ENCODE measurements around the gene EFCAB12. TPM values are rescaled to one million over a fixed set of nuclear protein-coding genes. Genes with fewer than 3 reads are reported as not detected.

The EFCAB12 gene
- total and polyA plus RNA-seq, 2 donors from 2014 or later, result 1.2 to 3.5 TPM

DNA sequence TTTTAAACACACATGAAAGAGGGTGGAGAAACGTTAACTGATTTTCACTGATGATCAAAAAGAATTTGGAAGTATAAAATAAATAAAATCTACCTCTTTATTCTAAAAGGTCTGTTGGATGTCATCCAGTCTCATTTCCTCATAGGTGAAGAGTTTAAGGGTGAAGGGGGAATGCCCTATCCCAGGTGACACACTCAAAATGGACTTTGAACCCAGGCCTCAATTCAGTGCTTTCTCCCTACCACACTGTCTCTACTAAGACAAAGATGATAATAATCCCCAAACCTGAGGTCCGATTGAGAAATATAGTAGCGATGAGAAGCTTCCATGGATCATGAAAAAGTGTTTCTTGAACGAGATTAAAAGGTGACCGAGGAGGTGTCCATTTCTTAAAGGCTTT lies 5.1 kb upstream of the EFCAB12 start:
- TF ChIP-seq, protein P1, sequence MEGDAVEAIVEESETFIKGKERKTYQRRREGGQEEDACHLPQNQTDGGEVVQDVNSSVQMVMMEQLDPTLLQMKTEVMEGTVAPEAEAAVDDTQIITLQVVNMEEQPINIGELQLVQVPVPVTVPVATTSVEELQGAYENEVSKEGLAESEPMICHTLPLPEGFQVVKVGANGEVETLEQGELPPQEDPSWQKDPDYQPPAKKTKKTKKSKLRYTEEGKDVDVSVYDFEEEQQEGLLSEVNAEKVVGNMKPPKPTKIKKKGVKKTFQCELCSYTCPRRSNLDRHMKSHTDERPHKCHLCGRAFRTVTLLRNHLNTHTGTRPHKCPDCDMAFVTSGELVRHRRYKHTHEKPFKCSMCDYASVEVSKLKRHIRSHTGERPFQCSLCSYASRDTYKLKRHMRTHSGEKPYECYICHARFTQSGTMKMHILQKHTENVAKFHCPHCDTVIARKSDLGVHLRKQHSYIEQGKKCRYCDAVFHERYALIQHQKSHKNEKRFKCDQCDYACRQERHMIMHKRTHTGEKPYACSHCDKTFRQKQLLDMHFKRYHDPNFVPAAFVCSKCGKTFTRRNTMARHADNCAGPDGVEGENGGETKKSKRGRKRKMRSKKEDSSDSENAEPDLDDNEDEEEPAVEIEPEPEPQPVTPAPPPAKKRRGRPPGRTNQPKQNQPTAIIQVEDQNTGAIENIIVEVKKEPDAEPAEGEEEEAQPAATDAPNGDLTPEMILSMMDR (IDR thresholded peaks at IDR 0.05; ENCODE audit: borderline replicate concordance, extremely low read depth, insufficient read depth), result no peak
- H3K9me3 ChIP-seq (ENCODE audit: control insufficient read depth in 2 of 3, insufficient read depth in 1 of 3, low read length in 3 of 3), result no peaks in the 10 kb centered on the region
- no peak overlapping the region for H3K9ac ChIP-seq (ENCODE audit: low read length in 3 of 3)
- H3K4me3 ChIP-seq (ENCODE audit: low read length in 3 of 3), result no peak overlapping the region
- no peak overlapping the region for H3K27ac ChIP-seq (ENCODE audit: low read depth in 2 of 2, low read length in 2 of 2)
- peaks cover 0 to 25% (median 9%) of the 10 kb centered on the region in 3 donors for H3K4me1 ChIP-seq (ENCODE audit: control insufficient read depth in 2 of 3, insufficient read depth in 2 of 3, low read depth in 1 of 3, low read length in 3 of 3)
- H3K36me3 ChIP-seq (ENCODE audit: control insufficient read depth in 2 of 3, insufficient read depth in 3 of 3, low read length in 3 of 3), result peaks cover 3 to 45% (median 24%) of the 10 kb centered on the region in 3 donors
- intact Hi-C loops (cut with DNase I), result no loop called here
- FAIRE-seq, result no peak
- DNase-seq, result no peak
- no peaks in the 10 kb centered on the region for H3K27me3 ChIP-seq (ENCODE audit: control insufficient read depth, insufficient read depth, low read length)

DNA sequence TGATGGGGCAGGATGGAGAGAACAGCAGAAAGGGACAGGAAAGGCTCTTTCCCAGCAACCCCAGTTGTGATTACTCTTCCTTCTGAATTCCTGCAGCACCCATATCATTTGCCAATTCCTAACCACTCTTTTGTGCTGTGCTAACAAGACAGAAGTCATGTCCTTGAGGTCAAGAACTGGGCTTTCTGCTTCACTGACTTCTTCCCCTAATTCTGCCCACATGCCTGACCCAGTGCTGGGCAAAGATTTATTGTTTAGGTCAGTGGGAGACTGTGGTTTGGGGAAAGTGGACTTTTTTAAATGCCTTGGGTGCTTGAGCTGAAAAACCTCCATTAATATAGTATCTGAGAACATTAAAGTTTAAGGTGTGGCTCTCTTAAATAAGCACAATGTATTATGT lies 4.2 kb upstream of the EFCAB12 start:
- no peak overlapping the region for H3K27ac ChIP-seq (ENCODE audit: low read depth in 2 of 2, low read length in 2 of 2)
- FAIRE-seq (no peak), DNase-seq (peak in 1 of 5 donors; percentile 10)
- TF ChIP-seq, protein P1 (IDR thresholded peaks at IDR 0.05; ENCODE audit: borderline replicate concordance, extremely low read depth, insufficient read depth), result no peak
- H3K36me3 ChIP-seq (ENCODE audit: control insufficient read depth in 2 of 3, insufficient read depth in 3 of 3, low read length in 3 of 3), result peaks cover 3 to 41% (median 24%) of the 10 kb centered on the region in 3 donors
- intact Hi-C loops (cut with DNase I), result no loop called here
- H3K27me3 ChIP-seq (ENCODE audit: control insufficient read depth, insufficient read depth, low read length), result no peaks in the 10 kb centered on the region
- no peaks in the 10 kb centered on the region for H3K9me3 ChIP-seq (ENCODE audit: control insufficient read depth in 2 of 3, insufficient read depth in 1 of 3, low read length in 3 of 3)
- H3K9ac ChIP-seq (ENCODE audit: low read length in 3 of 3), result no peak overlapping the region
- H3K4me1 ChIP-seq (ENCODE audit: control insufficient read depth in 2 of 3, insufficient read depth in 2 of 3, low read depth in 1 of 3, low read length in 3 of 3), result peaks cover 2 to 25% (median 13%) of the 10 kb centered on the region in 3 donors
- H3K4me3 ChIP-seq (ENCODE audit: low read length in 3 of 3), result no peak overlapping the region

DNA sequence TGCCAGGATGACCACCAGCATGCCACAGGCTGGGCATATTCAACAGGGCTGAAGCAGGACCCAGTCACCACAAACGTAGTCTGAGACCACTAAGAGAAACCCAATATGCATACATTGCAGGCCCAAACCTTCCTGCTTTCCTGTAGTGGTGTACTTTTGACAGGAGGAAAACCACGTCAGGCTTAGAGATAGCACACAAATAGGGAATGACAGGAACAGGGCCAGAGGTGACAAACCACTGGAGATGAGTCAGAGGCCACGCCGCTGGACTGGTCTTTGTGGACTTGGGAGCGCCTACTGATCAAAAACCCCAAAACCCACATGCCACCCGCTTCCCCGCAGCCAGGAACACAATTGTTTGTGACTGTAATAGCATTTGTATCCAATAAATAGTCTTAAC lies 3.6 kb upstream of the EFCAB12 start:
- H3K4me1 ChIP-seq (ENCODE audit: control insufficient read depth in 2 of 3, insufficient read depth in 2 of 3, low read depth in 1 of 3, low read length in 3 of 3), result peaks cover 3 to 25% (median 15%) of the 10 kb centered on the region in 3 donors
- no peak for FAIRE-seq
- H3K9ac ChIP-seq (ENCODE audit: low read length in 3 of 3), result no peak overlapping the region
- peaks cover 0 to 36% (median 24%) of the 10 kb centered on the region in 3 donors for H3K36me3 ChIP-seq (ENCODE audit: control insufficient read depth in 2 of 3, insufficient read depth in 3 of 3, low read length in 3 of 3)
- no peak overlapping the region for H3K27ac ChIP-seq (ENCODE audit: low read depth in 2 of 2, low read length in 2 of 2)
- no peak overlapping the region for H3K4me3 ChIP-seq (ENCODE audit: low read length in 3 of 3)
- H3K9me3 ChIP-seq (ENCODE audit: control insufficient read depth in 2 of 3, insufficient read depth in 1 of 3, low read length in 3 of 3), result no peaks in the 10 kb centered on the region
- H3K27me3 ChIP-seq (ENCODE audit: control insufficient read depth, insufficient read depth, low read length), result no peaks in the 10 kb centered on the region
- TF ChIP-seq, protein P1 (IDR thresholded peaks at IDR 0.05; ENCODE audit: borderline replicate concordance, extremely low read depth, insufficient read depth), result no peak
- no peak for DNase-seq
- intact Hi-C loops (cut with DNase I), result no loop called here

DNA sequence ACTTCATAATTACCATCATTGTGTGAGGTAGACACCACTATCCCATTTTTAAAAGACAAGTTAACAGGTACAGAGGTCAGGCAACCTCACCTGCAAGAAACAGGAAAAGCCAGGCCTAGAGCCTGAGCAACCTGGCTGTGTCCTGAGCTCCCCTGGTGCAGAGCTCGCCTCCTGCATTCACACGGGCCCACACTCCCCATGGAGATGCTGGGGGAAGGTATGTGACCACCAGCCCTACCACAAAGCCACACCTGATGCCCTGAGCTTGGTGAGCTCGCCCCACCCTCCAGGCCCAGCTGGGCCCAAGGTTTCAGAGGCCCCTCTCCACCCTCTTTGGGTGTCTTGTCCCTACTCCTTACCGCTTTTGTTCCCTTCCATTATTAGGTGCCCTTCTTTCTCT lies 1.2 kb upstream of the EFCAB12 start:
- no peaks in the 10 kb centered on the region for H3K9me3 ChIP-seq (ENCODE audit: control insufficient read depth in 2 of 3, insufficient read depth in 1 of 3, low read length in 3 of 3)
- H3K4me1 ChIP-seq (ENCODE audit: control insufficient read depth in 2 of 3, insufficient read depth in 2 of 3, low read depth in 1 of 3, low read length in 3 of 3), result peaks cover 3 to 13% (median 12%) of the 10 kb centered on the region in 3 donors
- intact Hi-C loops (cut with DNase I), result no loop called here
- TF ChIP-seq, protein P1 (IDR thresholded peaks at IDR 0.05; ENCODE audit: borderline replicate concordance, extremely low read depth, insufficient read depth), result no peak
- peaks cover 0 to 25% (median 24%) of the 10 kb centered on the region in 3 donors for H3K36me3 ChIP-seq (ENCODE audit: control insufficient read depth in 2 of 3, insufficient read depth in 3 of 3, low read length in 3 of 3)
- no peak overlapping the region for H3K27ac ChIP-seq (ENCODE audit: low read depth in 2 of 2, low read length in 2 of 2)
- FAIRE-seq (no peak), DNase-seq (peak in 1 of 5 donors; percentile 48)
- no peak overlapping the region for H3K4me3 ChIP-seq (ENCODE audit: low read length in 3 of 3)
- H3K9ac ChIP-seq (ENCODE audit: low read length in 3 of 3), result no peak overlapping the region
- H3K27me3 ChIP-seq (ENCODE audit: control insufficient read depth, insufficient read depth, low read length), result no peaks in the 10 kb centered on the region

All from kidney (tissue), 14 donors.